Stomach (tissue), 4 donors: ENCODE data around the gene RASSF5.

Experiments used
- CTCF ChIP-seq, 7 experiments: fragments of 450-650 bp in 4 of 7; fragments of 200-600 bp in 3 of 7; sonication (generic) in 3 of 7; IDR thresholded peaks; one replicate each; pipeline ENCODE4 v1.5.1; 2016 to 2019; ENCODE audit warnings: antibody characterized with exemption in 7 of 7, control low read depth in 2 of 7, mild to moderate bottlenecking in 1 of 7
- EP300 ChIP-seq: sonication (generic); formaldehyde crosslinking; IDR thresholded peaks from one replicate; pipeline ENCODE4 v1.6.1; 2017; ENCODE audit warnings: antibody characterized with exemption
- POLR2A ChIP-seq, 4 donors: fragments of 450-650 bp; IDR thresholded peaks; one replicate each; pipeline ENCODE4 v1.6.1; 2016; ENCODE audit warnings: antibody characterized with exemption in 4 of 4, control low read depth in 2 of 4, mild to moderate bottlenecking in 1 of 4, moderate library complexity in 1 of 4
- POLR2AphosphoS5 ChIP-seq, 3 donors: sonication (generic); formaldehyde crosslinking; IDR thresholded peaks; one replicate each; pipeline ENCODE4 v1.6.1; 2016; ENCODE audit warnings: antibody characterized with exemption in 3 of 3

- no peak for TF ChIP-seq CTCF (IDR thresholded peaks at IDR 0.05)
- no peak for TF ChIP-seq POLR2AphosphoS5 (IDR thresholded peaks at IDR 0.05)
- no peak for TF ChIP-seq EP300
- no peak for TF ChIP-seq POLR2A (IDR thresholded peaks at IDR 0.05)
Observed at GRCh38 chr1:206468571-206468970, 38.8 kb upstream of the RASSF5 start.
